Omental fat pad (tissue), 4 donors: ENCODE data around the gene ASPN. TPM values are rescaled to one million over a fixed set of nuclear protein-coding genes. Genes with fewer than 3 reads are reported as not detected.
A peak's percentile ranks its signal among the peaks of the same experiment; 100 is the strongest.

ENCODE experiments used
- ATAC-seq: fragments of 150-250 bp; one replicate; pipeline ENCODE4 v1.9.1; 2016; ENCODE audit warnings: mild to moderate bottlenecking, moderate library complexity; ENCODE audit not compliant: low FRiP score
- DNase-seq: peaks from one replicate; pipeline ENCODE4 v3.0.0-alpha.2; 2019; ENCODE audit warnings: low spot score
- CTCF ChIP-seq, 3 donors: fragments of 450-650 bp; IDR thresholded peaks; one replicate each; pipeline ENCODE4 v1.5.1; 2016 to 2017; ENCODE audit warnings: antibody characterized with exemption in 3 of 3, mild to moderate bottlenecking in 3 of 3, moderate library complexity in 2 of 3
- small RNA-seq: library from RNA; depleted of rRNA; stranded (forward); fragments of <200 nt; gene quantifications from one replicate; pipeline ENCODE3, GENCODE V24; 2016
- total RNA-seq, 4 donors: library from RNA; depleted of rRNA; stranded (reverse); fragments of >200 nt; gene quantifications; one replicate each; pipeline ENCODE4 v1.1.0, GENCODE V29; 2016

The ASPN gene
- total RNA-seq, 4 donors from 2014 or later, result 4.8 to 17.7 (median 11.4) TPM

GRCh38 chr9:92407818-92408217 lies 74.5 kb downstream of the ASPN start:
- no peak for ATAC-seq
- no peak for DNase-seq
- TF ChIP-seq CTCF (IDR thresholded peaks at IDR 0.05), result no peak

- ATAC-seq, result peak; percentile 48
Observed at GRCh38 chr9:92406477-92406876, 75.8 kb downstream of the ASPN start.

More at GRCh38 chr9:92406477-92406876, 75.8 kb downstream of the ASPN start:
- no peak for TF ChIP-seq CTCF (IDR thresholded peaks at IDR 0.05)
- DNase-seq, result no peak

Small RNA genes lying within 50 kb of the gene (small RNA-seq; reads per million reads assigned to genes)
- gene MIR4670, result not detected

Other genes with a start within 250 kb of the ASPN start
- 100 to 1,000 TPM in 1 of 4 donors, 10 to 100 TPM in 3; 73.8 to 198 (median 85.8) TPM for gene IARS1, start 188.8 kb downstream of the ASPN start, total RNA-seq
- 10 to 100 TPM; 25.2 to 49.1 (median 34.7) TPM for gene NOL8, start 157.2 kb downstream of the ASPN start, total RNA-seq
- gene CENPP, start 156.6 kb downstream of the ASPN start, total RNA-seq, result 1 to 10 TPM; 1.2 to 7.0 (median 5.6) TPM
- gene OGN, start 77.9 kb downstream of the ASPN start, total RNA-seq, result 100 to 1,000 TPM in 3 of 4 donors, 10 to 100 TPM in 1; 24.6 to 412 (median 114) TPM
- 100 to 1,000 TPM in 1 of 4 donors, 10 to 100 TPM in 3; 10.2 to 122 (median 40.2) TPM for gene OMD, start 58.0 kb downstream of the ASPN start, total RNA-seq
- gene ECM2, start 53.5 kb upstream of the ASPN start, total RNA-seq, result 10 to 100 TPM; 45.6 to 80.6 (median 54.1) TPM
- 10 to 100 TPM in 3 of 4 donors, 1 to 10 TPM in 1; 10.0 to 26.2 (median 12.5) TPM for gene IPPK, start 187.6 kb upstream of the ASPN start, total RNA-seq